Tibial nerve (tissue), 4 donors: ENCODE results near the gene ADAR. TPM values are rescaled to one million over a fixed set of nuclear protein-coding genes. Genes with fewer than 3 reads are reported as not detected.
A peak's percentile ranks its signal among the peaks of the same experiment; 100 is the strongest.

Experiments
- DNase-seq, 2 donors: peaks; one replicate each; pipeline ENCODE4 v3.0.0-alpha.2; 2019; ENCODE audit warnings: low spot score in 2 of 2
- H3K27ac ChIP-seq, 4 donors: fragments of 200-600 bp; sonication (generic) in 3 of 4; one replicate each; pipeline ENCODE4 v1.5.1; 2017 to 2019; ENCODE audit warnings: mild to moderate bottlenecking in 1 of 4
- H3K27me3 ChIP-seq, 2 donors: fragments of 200-600 bp; sonication (generic) in 1 of 2; one replicate each; pipeline versions ENCODE4 v1.5.1 to v1.6.0; 2017 to 2019
- H3K36me3 ChIP-seq, 3 donors: fragments of 200-600 bp; sonication (generic); one replicate each; pipeline ENCODE4 v1.5.1; 2018 to 2019
- H3K4me1 ChIP-seq, 4 donors: fragments of 200-600 bp; sonication (generic) in 3 of 4; one replicate each; pipeline ENCODE4 v1.5.1; 2017 to 2019
- H3K4me3 ChIP-seq, 4 donors: fragments of 200-600 bp; sonication (generic) in 3 of 4; one replicate each; pipeline ENCODE4 v1.5.1; 2017 to 2019; ENCODE audit warnings: mild to moderate bottlenecking in 1 of 4, moderate library complexity in 1 of 4
- H3K9me3 ChIP-seq, 4 donors: fragments of 200-600 bp; sonication (generic) in 3 of 4; one replicate each; pipeline ENCODE4 v1.5.1; 2017 to 2019
- EP300 ChIP-seq, 2 donors: sonication (generic); formaldehyde crosslinking; IDR thresholded peaks; one replicate each; pipeline ENCODE4 v1.6.1; 2017; ENCODE audit warnings: antibody characterized with exemption in 2 of 2, mild to moderate bottlenecking in 1 of 2
- POLR2A ChIP-seq, 2 donors: fragments of 450-650 bp; IDR thresholded peaks; one replicate each; pipeline ENCODE4 v1.6.1; 2017; ENCODE audit warnings: antibody characterized with exemption in 2 of 2, mild to moderate bottlenecking in 2 of 2, moderate library complexity in 2 of 2
- WGBS, 2 donors: methylation state at CpG; one replicate each; pipeline ENCODE4 v1.1.5; 2018; 5-methylcytosine and 5-hydroxymethylcytosine counted together
- total RNA-seq, 4 donors: library from RNA; depleted of rRNA; stranded (reverse); fragments of >200 nt; gene quantifications; one replicate each; pipeline ENCODE4 v1.1.0, GENCODE V29; 2016
- TF ChIP-seq, protein P1 (sequence below), 5 experiments: fragments of 200-600 bp in 3 of 5; fragments of 450-650 bp in 2 of 5; sonication (generic) in 3 of 5; IDR thresholded peaks; one replicate each; pipeline ENCODE4 v1.5.1; 2016 to 2019; ENCODE audit warnings: antibody characterized with exemption in 5 of 5, mild to moderate bottlenecking in 3 of 5, moderate library complexity in 2 of 5

The ADAR gene
- total RNA-seq, 4 donors from 2014 or later: 105 to 120 (median 107) TPM

GRCh38 chr1:154615411-154615810, 7.4 kb upstream of the ADAR start:
- TF ChIP-seq POLR2A (IDR thresholded peaks at IDR 0.05): no peak
- TF ChIP-seq, protein P1, sequence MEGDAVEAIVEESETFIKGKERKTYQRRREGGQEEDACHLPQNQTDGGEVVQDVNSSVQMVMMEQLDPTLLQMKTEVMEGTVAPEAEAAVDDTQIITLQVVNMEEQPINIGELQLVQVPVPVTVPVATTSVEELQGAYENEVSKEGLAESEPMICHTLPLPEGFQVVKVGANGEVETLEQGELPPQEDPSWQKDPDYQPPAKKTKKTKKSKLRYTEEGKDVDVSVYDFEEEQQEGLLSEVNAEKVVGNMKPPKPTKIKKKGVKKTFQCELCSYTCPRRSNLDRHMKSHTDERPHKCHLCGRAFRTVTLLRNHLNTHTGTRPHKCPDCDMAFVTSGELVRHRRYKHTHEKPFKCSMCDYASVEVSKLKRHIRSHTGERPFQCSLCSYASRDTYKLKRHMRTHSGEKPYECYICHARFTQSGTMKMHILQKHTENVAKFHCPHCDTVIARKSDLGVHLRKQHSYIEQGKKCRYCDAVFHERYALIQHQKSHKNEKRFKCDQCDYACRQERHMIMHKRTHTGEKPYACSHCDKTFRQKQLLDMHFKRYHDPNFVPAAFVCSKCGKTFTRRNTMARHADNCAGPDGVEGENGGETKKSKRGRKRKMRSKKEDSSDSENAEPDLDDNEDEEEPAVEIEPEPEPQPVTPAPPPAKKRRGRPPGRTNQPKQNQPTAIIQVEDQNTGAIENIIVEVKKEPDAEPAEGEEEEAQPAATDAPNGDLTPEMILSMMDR (IDR thresholded peaks at IDR 0.05): no peak
- no peak for TF ChIP-seq EP300 (IDR thresholded peaks at IDR 0.05)
- no peak overlapping the region for H3K4me3 ChIP-seq
- no peak for DNase-seq
- 94 to 98% methylated on average over 4 of the region's 4 CpGs for WGBS, 2 donors
- no peaks in the 10 kb centered on the region for H3K36me3 ChIP-seq
- H3K27me3 ChIP-seq: no peaks in the 10 kb centered on the region
- peaks cover 0 to 12% (median 2%) of the 10 kb centered on the region in 4 donors for H3K4me1 ChIP-seq
- no peak overlapping the region for H3K27ac ChIP-seq
- H3K9me3 ChIP-seq: no peaks in the 10 kb centered on the region

DNA sequence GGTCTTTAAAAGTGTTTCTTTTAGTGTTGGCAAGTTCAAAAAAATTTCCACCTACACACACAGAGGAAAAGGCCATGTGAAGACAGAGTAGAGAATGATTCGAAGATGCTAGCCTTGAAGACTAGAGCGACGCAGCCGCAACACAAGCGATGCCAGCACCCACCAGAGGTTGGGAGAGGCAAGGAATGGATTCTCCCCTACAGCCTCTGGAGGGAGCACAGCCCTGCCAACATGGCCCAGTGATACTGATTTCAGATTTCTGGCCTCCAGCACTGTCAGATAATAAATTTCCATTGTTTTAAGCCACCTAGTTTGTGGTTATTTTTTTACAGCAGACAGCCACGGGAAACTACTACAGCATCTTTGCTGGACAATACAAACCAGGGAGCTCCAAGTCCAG, 6.9 kb upstream of the ADAR start:
- no peak overlapping the region for H3K4me3 ChIP-seq
- H3K4me1 ChIP-seq: peaks cover 0 to 12% (median 2%) of the 10 kb centered on the region in 4 donors
- TF ChIP-seq EP300 (IDR thresholded peaks at IDR 0.05) (no peak), POLR2A (IDR thresholded peaks at IDR 0.05) (no peak)
- TF ChIP-seq, protein P1 (IDR thresholded peaks at IDR 0.05): no peak
- 70 to 74% methylated on average over 6 of the region's 6 CpGs for WGBS, 2 donors
- H3K27ac ChIP-seq: no peak overlapping the region
- DNase-seq: no peak
- no peaks in the 10 kb centered on the region for H3K9me3 ChIP-seq
- no peaks in the 10 kb centered on the region for H3K27me3 ChIP-seq
- no peaks in the 10 kb centered on the region for H3K36me3 ChIP-seq

DNA sequence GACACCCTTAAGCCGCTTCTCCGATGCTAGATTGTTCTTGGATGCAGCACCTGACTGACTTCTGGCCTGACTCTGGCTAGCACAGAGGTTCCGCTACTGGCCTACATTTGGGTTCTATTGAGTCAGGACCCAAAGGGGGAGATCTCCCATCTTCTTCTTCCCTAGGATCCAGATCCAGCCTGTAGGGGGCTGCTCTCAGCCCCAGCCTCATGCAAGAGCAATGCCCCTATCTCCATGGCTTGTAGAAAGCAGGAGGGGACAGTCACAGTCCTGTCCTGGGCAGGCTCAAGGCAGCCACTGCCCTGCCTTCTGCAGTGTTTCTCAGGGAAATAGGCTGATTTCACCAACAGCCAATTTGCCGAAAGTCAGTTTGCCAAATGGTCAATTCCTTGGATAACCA, 6.3 kb upstream of the ADAR start:
- Histone ChIP-seq H3K4me1 (peaks cover 0 to 16% (median 8%) of the 10 kb centered on the region in 4 donors), H3K9me3 (no peaks in the 10 kb centered on the region), H3K27ac (no peak overlapping the region), H3K4me3 (no peak overlapping the region), H3K27me3 (no peaks in the 10 kb centered on the region), H3K36me3 (no peaks in the 10 kb centered on the region)
- no peak for TF ChIP-seq POLR2A (IDR thresholded peaks at IDR 0.05)
- 94 to 97% methylated on average over 4 of the region's 4 CpGs for WGBS, 2 donors
- no peak for DNase-seq

DNA sequence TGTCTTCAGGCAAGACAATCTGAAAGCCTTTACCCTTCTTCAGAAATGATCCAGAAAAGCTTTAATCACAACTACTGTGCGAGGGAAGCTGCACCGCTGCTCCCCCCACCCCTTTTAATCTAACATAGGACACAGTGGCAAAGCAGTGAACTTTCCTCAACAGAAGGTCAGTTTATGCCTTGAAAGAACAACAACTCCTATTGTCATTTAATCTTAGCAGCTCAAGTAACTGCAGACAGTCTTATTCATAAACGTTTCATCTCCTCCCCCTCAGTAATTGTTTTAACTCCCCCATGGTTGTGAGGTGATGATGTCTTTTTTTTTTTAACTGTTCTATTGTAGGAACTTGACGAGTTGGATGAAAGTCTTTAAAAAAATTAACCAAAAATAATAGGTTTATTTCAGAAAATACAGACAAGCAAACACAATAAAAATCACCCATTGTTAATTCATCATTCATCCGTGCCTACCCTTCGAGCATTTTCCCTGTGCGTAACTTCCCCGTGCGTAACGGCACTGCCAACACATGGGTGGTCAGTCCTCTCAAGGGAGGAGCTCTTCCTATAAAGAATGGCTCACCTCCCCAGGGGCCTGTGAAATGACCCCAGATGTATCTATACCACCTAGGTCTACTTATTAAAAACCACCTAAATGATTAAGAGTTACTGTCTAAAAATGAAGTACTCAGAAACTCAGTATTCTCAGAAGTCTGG, 3.3 kb upstream of the ADAR start:
- Histone ChIP-seq H3K4me1 (peaks cover 0 to 30% (median 19%) of the 10 kb centered on the region in 4 donors), H3K4me3 (no peak overlapping the region), H3K27me3 (no peaks in the 10 kb centered on the region), H3K9me3 (no peaks in the 10 kb centered on the region), H3K27ac (peak overlapping the region in 1 of 4 donors; percentile 46), H3K36me3 (no peaks in the 10 kb centered on the region)
- TF ChIP-seq, protein P1 (IDR thresholded peaks at IDR 0.05): no peak
- TF ChIP-seq POLR2A (IDR thresholded peaks at IDR 0.05) (no peak), EP300 (IDR thresholded peaks at IDR 0.05) (no peak)
- no peak for DNase-seq
- 35% methylated on average over 10 of the region's 10 CpGs for WGBS, 2 donors

- H3K36me3 ChIP-seq: no peaks in the 10 kb centered on the region
Observed at GRCh38 chr1:154609398-154610380, 1.7 kb upstream of the ADAR start.

More at GRCh38 chr1:154609398-154610380, 1.7 kb upstream of the ADAR start:
- TF ChIP-seq POLR2A (IDR thresholded peaks at IDR 0.05): no peak
- no peak for TF ChIP-seq EP300 (IDR thresholded peaks at IDR 0.05)
- TF ChIP-seq, protein P1 (IDR thresholded peaks at IDR 0.05): no peak
- 76 to 79% methylated on average over 12 of the region's 12 CpGs for WGBS, 2 donors
- Histone ChIP-seq H3K27ac (peak overlapping the region in 3 of 4 donors; percentile 98 to 99 (median 98)), H3K27me3 (no peaks in the 10 kb centered on the region), H3K9me3 (no peaks in the 10 kb centered on the region), H3K4me1 (peaks cover 0 to 46% (median 28%) of the 10 kb centered on the region in 4 donors), H3K4me3 (no peak overlapping the region)
- DNase-seq: no peak
